GM18867 (cell line): ENCODE data around the gene ADTRP.

Source experiments
- ATAC-seq: cut with Tn5 transposase; IDR thresholded peaks from one replicate; pipeline ENCODE4 v1.9.1; 2021; ENCODE audit warnings: mild to moderate bottlenecking, moderate library complexity; ENCODE audit not compliant: unreplicated experiment

The ADTRP gene

DNA sequence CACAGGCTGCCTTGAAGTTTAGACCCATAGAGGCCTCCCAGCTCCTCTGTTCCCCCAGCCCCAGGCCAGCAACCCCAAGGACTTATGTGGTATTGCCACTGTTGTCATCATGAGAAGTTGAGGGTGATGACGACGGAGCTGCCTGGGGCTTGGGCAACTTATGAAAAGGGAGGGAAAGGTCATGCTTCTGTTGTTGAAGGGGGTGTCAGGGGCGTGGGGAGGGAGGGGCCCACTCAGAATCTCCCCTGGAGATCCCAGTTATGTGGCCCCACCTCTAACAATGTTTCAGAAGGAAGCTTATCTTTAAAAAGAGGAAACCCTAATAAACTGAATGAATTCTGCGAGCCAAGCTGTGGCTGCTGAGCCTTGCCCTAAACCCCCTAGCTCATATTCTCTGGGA is 4.2 kb downstream of the ADTRP start:
- no peak for ATAC-seq

DNA sequence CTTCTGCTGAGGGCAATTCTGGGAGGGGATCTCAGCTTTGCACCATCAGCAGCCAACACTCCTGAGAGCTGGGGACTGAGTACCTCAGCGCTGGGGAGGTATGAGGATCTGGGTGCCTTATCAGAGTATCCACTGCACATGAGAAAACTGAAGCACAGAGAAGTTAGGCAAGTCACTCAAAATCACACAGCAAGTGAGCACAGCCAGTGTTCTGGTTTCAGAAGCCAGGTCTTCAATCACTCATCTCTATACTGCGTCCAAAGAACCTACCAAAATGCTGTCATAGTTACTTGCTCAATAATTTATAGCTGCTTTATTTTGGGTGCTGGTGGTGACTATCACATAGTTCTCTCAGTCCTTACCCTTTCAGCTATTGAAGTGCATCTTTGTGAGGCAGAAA is 5.0 kb downstream of the ADTRP start:
- no peak for ATAC-seq

GRCh38 chr6:11773013-11773412 is 5.6 kb downstream of the ADTRP start:
- no peak for ATAC-seq

DNA sequence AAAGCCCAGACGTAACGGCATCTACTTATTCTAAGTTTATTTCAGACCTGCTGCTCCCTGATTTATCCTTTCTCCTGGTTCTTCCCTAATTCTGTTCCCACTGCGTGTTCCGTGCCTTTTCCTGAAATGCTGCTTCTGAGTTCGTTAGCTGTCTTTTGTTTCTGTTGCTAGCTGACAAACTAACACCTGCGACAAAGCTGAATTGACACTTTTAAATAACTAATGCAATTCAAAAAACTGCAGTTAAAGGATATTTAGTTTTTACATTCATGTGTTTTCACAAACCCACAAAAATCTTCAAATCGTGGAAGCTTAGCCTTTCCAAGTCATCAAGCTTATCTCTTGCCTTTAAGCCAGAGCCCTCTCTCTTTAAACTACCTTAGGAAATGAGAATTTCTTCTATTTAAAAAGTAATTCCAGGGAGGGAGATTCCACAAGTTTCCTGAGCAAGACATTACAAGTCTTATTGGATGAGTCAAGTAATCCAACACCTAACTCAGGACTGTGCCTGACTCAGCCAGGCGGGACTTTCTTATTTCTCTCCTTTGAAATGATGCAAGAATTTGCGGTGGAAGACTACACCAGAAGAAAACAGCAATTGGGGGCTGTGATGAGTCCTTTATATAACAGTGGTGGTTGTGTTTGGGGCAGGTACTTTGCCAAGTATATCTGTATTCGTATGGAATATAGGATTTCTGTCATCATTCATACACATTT is 6.3 kb downstream of the ADTRP start:
- no peak for ATAC-seq

DNA sequence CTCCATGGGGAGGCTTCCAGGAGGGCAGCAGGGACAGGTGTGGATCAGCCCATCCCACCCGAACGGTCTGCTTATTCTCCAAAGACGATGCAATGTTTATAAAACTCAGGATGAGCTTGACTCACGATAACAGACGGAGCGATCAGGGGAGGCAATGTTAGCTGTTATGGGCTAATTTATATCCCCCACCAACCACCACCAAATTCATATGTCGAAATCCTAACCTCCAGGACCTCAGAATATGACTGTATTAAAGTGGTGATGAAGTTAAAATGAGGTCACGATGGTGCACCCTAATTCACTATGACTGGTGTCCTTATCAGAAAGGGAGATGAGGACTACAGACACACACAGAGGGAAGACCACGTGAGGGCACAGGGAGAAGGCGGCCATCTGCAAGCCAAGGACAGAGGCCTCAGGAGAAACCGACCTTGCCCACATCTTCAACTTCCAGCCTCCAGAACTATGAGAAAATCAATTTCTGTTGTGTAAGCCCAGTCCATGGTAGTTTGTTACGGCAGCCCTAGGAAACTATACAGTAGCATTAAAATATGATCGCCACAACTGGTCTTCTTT is 7.0 kb downstream of the ADTRP start:
- ATAC-seq: no peak

DNA sequence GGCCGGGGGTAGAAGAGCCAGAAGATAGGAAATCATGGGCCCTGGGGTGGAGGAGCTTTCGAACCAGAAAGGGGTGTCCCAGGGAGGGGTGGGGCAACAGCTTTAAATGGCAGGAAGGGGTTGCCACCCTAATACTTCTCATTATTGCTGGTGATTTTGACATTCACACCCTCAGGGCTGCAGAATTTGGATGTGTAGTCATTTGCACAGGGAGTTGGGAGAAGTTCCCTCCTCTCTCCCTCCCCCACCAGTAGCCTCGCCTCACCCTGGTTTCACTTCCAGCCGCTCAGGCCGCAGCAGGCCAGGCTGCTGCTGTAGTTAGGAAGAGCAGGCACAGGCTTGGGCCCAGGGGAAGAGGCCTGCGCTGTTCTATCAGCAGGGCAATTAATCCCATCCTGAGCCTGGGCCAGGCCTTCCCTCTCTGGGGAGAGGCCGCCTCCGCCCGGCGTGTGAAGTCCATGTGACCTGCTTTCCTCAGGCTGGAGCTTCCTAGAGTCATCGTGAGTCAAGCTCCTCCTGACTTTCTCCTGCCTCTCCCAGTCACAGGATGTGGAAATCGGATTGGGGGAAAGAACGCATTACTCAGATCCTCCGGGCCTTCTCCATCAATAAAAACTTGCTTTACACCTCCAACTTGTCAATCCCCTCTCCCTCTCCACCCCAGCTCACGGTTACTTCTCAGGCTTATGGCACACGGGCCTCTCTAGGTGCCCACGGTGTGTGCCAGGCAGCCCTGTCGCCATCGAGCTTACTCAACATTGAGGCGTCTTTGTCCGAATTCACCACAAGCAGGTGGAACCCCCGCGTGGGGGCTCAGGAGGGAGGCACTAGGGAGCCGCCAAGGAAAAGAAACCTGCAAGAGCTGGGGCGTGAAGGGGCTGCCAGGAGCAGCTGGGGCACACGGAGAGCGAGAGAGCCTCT is 7.8 kb downstream of the ADTRP start:
- ATAC-seq: no peak

- no peak for ATAC-seq
Observed at GRCh38 chr6:11769811-11770545, 8.6 kb downstream of the ADTRP start.

GRCh38 chr6:11769244-11769643 is 9.4 kb downstream of the ADTRP start:
- no peak for ATAC-seq

- no peak for ATAC-seq
Observed at GRCh38 chr6:11767978-11768756, 10.4 kb downstream of the ADTRP start.

DNA sequence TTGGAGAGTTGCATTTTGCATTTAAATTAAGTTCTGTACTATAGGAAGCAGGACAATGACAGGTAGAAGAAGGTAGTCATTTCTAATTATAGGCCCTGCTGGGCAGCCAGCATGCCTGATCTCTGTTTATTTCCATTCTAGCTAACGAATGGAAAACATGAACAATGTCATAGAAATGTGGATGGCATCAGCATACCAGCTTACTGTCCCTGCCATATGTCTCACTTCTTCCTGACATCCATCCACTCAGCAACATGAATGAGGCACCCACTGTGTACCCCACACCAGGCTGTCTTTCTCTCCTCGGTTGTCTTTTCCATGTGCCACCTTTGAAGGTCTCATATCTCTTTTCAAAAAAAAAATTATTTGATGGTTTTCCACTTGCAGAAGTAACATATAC is 11.1 kb downstream of the ADTRP start:
- ATAC-seq: no peak

GRCh38 chr6:11766589-11767450 is 11.8 kb downstream of the ADTRP start:
- ATAC-seq: no peak

GRCh38 chr6:11766043-11766442 is 12.6 kb downstream of the ADTRP start:
- no peak for ATAC-seq

DNA sequence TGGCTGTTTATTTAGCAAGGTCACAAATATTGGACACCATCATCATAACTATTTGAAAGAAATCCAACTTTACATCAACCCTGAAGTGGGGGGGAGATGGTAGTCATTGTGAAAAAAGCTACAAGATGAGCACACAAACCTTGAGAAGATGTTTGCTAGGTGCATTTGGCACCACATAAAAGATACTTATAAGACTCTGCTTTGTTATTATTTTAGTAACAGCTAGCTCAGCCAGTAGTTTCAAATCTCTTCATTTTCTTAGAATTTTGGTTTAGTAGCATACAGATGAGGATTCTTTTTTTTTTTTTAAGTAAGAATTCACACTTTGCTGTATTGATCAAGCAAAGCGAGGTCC is 14.4 kb downstream of the ADTRP start:
- ATAC-seq: no peak

- ATAC-seq: no peak
Observed at GRCh38 chr6:11763460-11764249, 14.9 kb downstream of the ADTRP start.

DNA sequence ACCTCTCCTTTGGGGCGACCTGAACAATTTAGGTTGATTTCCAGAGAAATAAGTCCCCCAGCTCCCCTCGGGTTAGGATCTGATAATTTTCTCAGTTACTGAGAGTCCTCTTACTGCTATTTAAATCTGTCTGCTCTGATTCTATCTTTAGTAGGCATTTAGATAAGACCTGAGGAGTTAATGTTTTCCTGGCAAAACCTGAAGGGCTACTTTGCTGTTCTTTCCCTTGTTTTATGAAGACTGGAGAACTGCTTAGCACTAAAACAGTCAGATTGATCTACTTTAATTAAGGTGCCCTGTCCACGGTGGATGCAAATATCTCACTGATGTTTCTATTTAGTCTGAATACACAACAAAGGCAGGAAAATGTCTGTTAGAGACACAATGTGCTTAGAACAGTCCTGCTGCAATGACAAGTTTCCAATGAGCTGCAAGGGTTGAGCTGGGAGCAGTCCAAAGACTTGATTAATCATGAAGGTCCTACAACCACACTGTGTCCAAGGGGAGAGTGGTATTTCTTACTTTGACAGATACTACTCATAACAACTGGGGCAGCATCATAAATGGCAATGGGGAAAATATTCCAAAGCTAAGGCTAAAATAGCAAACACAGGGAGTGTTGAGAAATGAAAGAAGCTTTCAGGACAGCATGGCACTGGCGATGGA is 15.7 kb downstream of the ADTRP start:
- no peak for ATAC-seq

DNA sequence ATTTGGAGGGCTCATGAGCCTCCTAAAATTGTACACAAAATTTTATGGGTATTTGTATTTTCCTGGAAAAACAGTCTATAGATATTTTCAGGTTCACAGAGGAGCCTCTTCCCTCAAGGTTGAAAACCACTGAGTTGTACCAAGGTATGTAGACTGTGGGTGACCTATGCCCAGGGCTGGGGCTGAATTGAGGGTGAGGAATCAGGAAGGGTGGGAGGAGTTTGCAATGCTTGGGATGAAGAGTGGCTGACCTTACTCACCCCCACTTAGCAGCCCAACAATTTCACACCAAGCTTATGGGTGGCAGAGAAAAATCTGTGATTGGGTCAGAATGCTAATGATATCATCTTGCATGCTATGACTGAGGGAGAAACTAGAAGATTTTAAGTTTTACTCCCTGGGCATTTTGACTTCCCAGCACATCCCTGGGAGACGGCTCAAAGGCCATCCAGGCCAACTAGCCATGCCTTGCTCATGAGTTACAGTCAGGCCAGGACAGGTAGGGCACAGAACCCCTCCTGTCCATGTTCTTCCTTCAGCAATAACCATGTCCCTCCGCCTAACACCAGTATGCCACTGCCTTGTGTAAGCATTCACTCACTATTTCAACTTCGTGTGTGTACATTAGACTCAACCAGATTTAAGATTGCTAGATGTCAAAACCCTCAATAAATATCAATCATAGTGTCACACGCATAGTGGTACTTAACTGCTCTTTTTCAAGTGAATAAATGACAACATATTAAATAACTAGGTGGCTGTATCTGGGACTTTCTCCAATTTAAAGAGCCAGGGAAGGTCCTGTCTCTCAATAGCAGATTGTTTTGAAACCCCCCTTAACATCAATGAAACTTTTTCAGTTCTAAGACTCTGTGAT is 16.6 kb downstream of the ADTRP start:
- ATAC-seq: no peak

DNA sequence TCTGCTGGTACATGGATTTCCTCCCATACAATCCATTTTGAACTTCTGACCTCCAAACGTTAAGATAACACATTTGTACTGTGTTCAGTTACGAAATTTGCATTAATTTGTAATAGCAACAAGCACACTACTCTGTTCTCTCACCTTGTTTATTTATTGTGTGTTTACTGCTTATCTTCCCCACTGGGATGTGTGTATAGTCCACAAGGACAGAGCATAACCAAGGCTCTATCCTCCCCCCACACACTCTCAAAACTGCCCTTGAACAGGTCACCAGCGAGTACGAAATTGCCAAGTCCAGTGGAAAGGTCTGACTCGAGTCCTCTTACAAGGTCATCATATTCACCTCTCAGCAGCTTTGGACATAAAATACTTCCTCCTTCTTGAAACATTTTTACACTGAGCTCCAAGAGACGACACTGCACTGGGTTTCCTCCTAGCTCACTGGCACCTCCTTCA is 18.6 kb downstream of the ADTRP start:
- no peak for ATAC-seq
